HCT116 (cell line): ENCODE data around the gene ZNF555. TPM values are rescaled to one million over a fixed set of nuclear protein-coding genes. Genes with fewer than 3 reads are reported as not detected.

Experiments used
- ATAC-seq: fragments of 200-7000 bp; cut with Tn5 transposase; 2 replicates; pipeline ENCODE4 v1.9.1; 2020; ENCODE audit warnings: mild to moderate bottlenecking, moderate library complexity
- BruUV-seq: library from RNA; stranded (reverse); fragments of 400-500 nt; replicated peaks from 2 replicates; lab custom pipeline; 2021; lab: Mats Ljungman, UMichigan
- CTCF ChIA-PET: fragments of 300-600 bp; sonication (Branson Sonifier 250); formaldehyde crosslinking; loops from one replicate; lab custom pipeline; 2021; ENCODE audit warnings: antibody characterized with exemption; lab: Charles Lee
- POLR2A ChIA-PET: fragments of 300-600, 350-600 bp; sonication (Branson Sonifier 250); formaldehyde crosslinking; loops from one replicate; lab custom pipeline; 2021; ENCODE audit warnings: antibody characterized with exemption; lab: Charles Lee
- RAD21 ChIA-PET, 2 experiments: fragments of 300-600 bp; sonication (Branson Sonifier 250); formaldehyde crosslinking; loops; one replicate each; lab custom pipeline; 2023; ENCODE audit warnings: low total read pairs in 2 of 2; ENCODE audit not compliant: uncharacterized antibody in 2 of 2, unreplicated experiment in 2 of 2, low non-redundant PET in 1 of 2; lab: Charles Lee
- DNase-seq: peaks from one replicate; pipeline ENCODE4 v3.0.0-alpha.2; 2010; ENCODE audit warnings: low read depth, low spot score
- H2AFZ ChIP-seq: fragments of 200-600 bp; shearing (Covaris generic), sonication (generic); 2 replicates; pipeline ENCODE4 v1.6.1; 2017; ENCODE audit warnings: low read depth, mixed run types, mixed read lengths, antibody characterized with exemption, low read length; ENCODE audit not compliant: poor library complexity, severe bottlenecking
- H3K27ac ChIP-seq: 2 replicates; pipeline ENCODE4 v1.5.1; 2012; ENCODE audit warnings: low read depth, low read length
- H3K27me3 ChIP-seq: fragments of 200-600 bp; sonication (generic); 2 replicates; pipeline ENCODE4 v1.6.1; 2016; ENCODE audit warnings: mixed run types, low read length, mixed read lengths; ENCODE audit not compliant: insufficient read depth
- H3K36me3 ChIP-seq, 2 experiments: fragments of 200-500 bp in 1 of 2; fragments of 200-600 bp in 1 of 2; sonication (Bioruptor generic) in 1 of 2; sonication (generic) in 1 of 2; 2 replicates each; pipeline versions ENCODE4 v1.5.1 to v1.6.1; 2014 to 2016; ENCODE audit warnings: low read length in 2 of 2, inconsistent platforms in 1 of 2, mixed read lengths in 1 of 2, mixed run types in 1 of 2; ENCODE audit not compliant: insufficient read depth in 2 of 2, control insufficient read depth in 1 of 2
- H3K4me1 ChIP-seq, 2 experiments: fragments of 200-600 bp in 1 of 2; sonication (generic) in 1 of 2; 2 replicates each; pipeline versions ENCODE4 v1.5.1 to v1.6.1; 2012 to 2017; ENCODE audit warnings: low read length in 2 of 2, inconsistent platforms in 1 of 2, mild to moderate bottlenecking in 1 of 2, mixed read lengths in 1 of 2, mixed run types in 1 of 2, moderate library complexity in 1 of 2; ENCODE audit not compliant: insufficient read depth in 2 of 2, control insufficient read depth in 1 of 2
- H3K4me2 ChIP-seq: fragments of 200-600 bp; sonication (generic); 2 replicates; pipeline ENCODE4 v1.6.1; 2017; ENCODE audit warnings: mixed run types, low read length, mixed read lengths
- H3K4me3 ChIP-seq, 2 experiments: fragments of 200-600 bp in 1 of 2; sonication (generic) in 1 of 2; replicated peaks in 1 of 2; 2 replicates each; pipeline ENCODE4 v1.5.1; 2011 to 2016; ENCODE audit warnings: low read length in 2 of 2, control low read depth in 1 of 2, low read depth in 1 of 2, mild to moderate bottlenecking in 1 of 2, mixed read lengths in 1 of 2, mixed run types in 1 of 2
- H3K79me2 ChIP-seq: fragments of 200-600 bp; sonication (generic); 2 replicates; pipeline ENCODE4 v1.6.1; 2017; ENCODE audit warnings: mild to moderate bottlenecking, mixed run types, low read length, moderate library complexity, mixed read lengths; ENCODE audit not compliant: insufficient read depth
- H3K9ac ChIP-seq: fragments of 200-600 bp; sonication (generic); 2 replicates; pipeline ENCODE4 v1.6.1; 2016; ENCODE audit warnings: low read length, mixed read lengths
- H3K9me2 ChIP-seq: fragments of 200-600 bp; sonication (generic), shearing (Covaris generic); 2 replicates; pipeline ENCODE4 v1.6.1; 2017; ENCODE audit warnings: mixed run types, mild to moderate bottlenecking, moderate library complexity; ENCODE audit not compliant: insufficient read depth
- H3K9me3 ChIP-seq, 2 experiments: fragments of 200-500 bp in 1 of 2; fragments of 200-600 bp in 1 of 2; sonication (Bioruptor generic) in 1 of 2; sonication (generic) in 1 of 2; 2 replicates each; pipeline ENCODE4 v1.6.1; 2014 to 2017; ENCODE audit warnings: low read length in 2 of 2, mixed read lengths in 2 of 2, inconsistent platforms in 1 of 2, low read depth in 1 of 2, mild to moderate bottlenecking in 1 of 2, mixed run types in 1 of 2, moderate library complexity in 1 of 2; ENCODE audit not compliant: control insufficient read depth in 1 of 2, insufficient read depth in 1 of 2
- H4K20me1 ChIP-seq: fragments of 200-600 bp; sonication (generic), shearing (Covaris generic); 2 replicates; pipeline ENCODE4 v1.6.1; 2017; ENCODE audit warnings: mixed run types, mild to moderate bottlenecking, moderate library complexity; ENCODE audit not compliant: insufficient read depth
- ATF3 ChIP-seq: IDR thresholded peaks from 2 replicates; pipeline ENCODE4 v1.6.1; 2012
- CEBPB ChIP-seq: IDR thresholded peaks from 2 replicates; pipeline ENCODE4 v1.6.1; 2012; ENCODE audit warnings: low read depth
- CTCF ChIP-seq, 3 experiments: fragments of 200-600 bp in 1 of 3; sonication (generic) in 1 of 3; IDR thresholded peaks in 2 of 3; conservative IDR thresholded peaks in 1 of 3; 2 replicates each; pipeline ENCODE4 v1.5.1; 2012 to 2017; ENCODE audit warnings: low read depth in 2 of 3, low read length in 2 of 3, antibody characterized with exemption in 1 of 3, borderline replicate concordance in 1 of 3, control low read depth in 1 of 3, mild to moderate bottlenecking in 1 of 3, mixed read lengths in 1 of 3, mixed run types in 1 of 3, moderate library complexity in 1 of 3; ENCODE audit not compliant: insufficient read depth in 1 of 3
- EGR1 ChIP-seq: IDR thresholded peaks from 2 replicates; pipeline ENCODE4 v1.6.1; 2012; ENCODE audit warnings: low read depth
- ELF1 ChIP-seq: IDR thresholded peaks from 2 replicates; pipeline ENCODE4 v1.6.1; 2012; ENCODE audit warnings: low read depth, borderline replicate concordance
- EZH2 ChIP-seq: fragments of 200-600 bp; sonication (generic); IDR thresholded peaks from 2 replicates; pipeline ENCODE4 v1.6.1; 2017; ENCODE audit warnings: antibody characterized with exemption, mixed run types
- EZH2phosphoT487 ChIP-seq: fragments of 200-600 bp; IDR thresholded peaks from 2 replicates; pipeline ENCODE4 v1.6.1; 2018; ENCODE audit warnings: antibody characterized with exemption, borderline replicate concordance
- FOSL1 ChIP-seq: IDR thresholded peaks from 2 replicates; pipeline ENCODE4 v1.6.1; 2012; ENCODE audit warnings: low read depth
- JUND ChIP-seq: IDR thresholded peaks from 2 replicates; pipeline ENCODE4 v1.6.1; 2012
- MAX ChIP-seq: IDR thresholded peaks from 2 replicates; pipeline ENCODE4 v1.6.1; 2012
- POLR2AphosphoS5 ChIP-seq: IDR thresholded peaks from 2 replicates; pipeline ENCODE4 v1.6.1; 2011; ENCODE audit warnings: mild to moderate bottlenecking, low read depth, low read length, moderate library complexity
- RAD21 ChIP-seq: IDR thresholded peaks from 2 replicates; pipeline ENCODE4 v1.6.1; 2012; ENCODE audit warnings: low read depth, mild to moderate bottlenecking
- REST ChIP-seq: IDR thresholded peaks from 2 replicates; pipeline ENCODE4 v1.6.1; 2012; ENCODE audit warnings: low read depth
- SRF ChIP-seq: IDR thresholded peaks from 2 replicates; pipeline ENCODE4 v1.6.1; 2012; ENCODE audit warnings: low read depth
- TCF7L2 ChIP-seq: IDR thresholded peaks from 2 replicates; pipeline ENCODE4 v1.7.0; 2011; ENCODE audit warnings: borderline replicate concordance, inconsistent platforms; ENCODE audit not compliant: insufficient read depth, insufficient read length; ENCODE audit errors: extremely low read depth
- YY1 ChIP-seq: IDR thresholded peaks from 2 replicates; pipeline ENCODE4 v1.6.1; 2011; ENCODE audit warnings: low read length, low read depth, moderate library complexity, mild to moderate bottlenecking; ENCODE audit not compliant: insufficient replicate concordance; ENCODE audit errors: extremely low read depth
- ZBTB33 ChIP-seq: IDR thresholded peaks from 2 replicates; pipeline ENCODE4 v1.6.1; 2011; ENCODE audit warnings: mild to moderate bottlenecking, low read length, moderate library complexity; ENCODE audit not compliant: insufficient replicate concordance; ENCODE audit errors: extremely low read depth
- ZNF274 ChIP-seq: fragments of 200-500 bp; sonication (Bioruptor generic); IDR thresholded peaks from 2 replicates; pipeline ENCODE4 v1.6.1; 2014; ENCODE audit warnings: mild to moderate bottlenecking, low read depth, low read length, inconsistent platforms
- intact Hi-C: fragments of 100-400 bp; cut with micrococcal nuclease; formaldehyde crosslinking; loops from 2 replicates; pipeline ENCODE4 v1.10.0; 2022
- total RNA-seq: library from RNA; stranded (reverse); gene quantifications from one replicate; pipeline ENCODE4 v1.2.1, GENCODE V29; 2021; ENCODE audit not compliant: unreplicated experiment

Gene ZNF555
- total RNA-seq, 1 experiment from 2014 or later, result 4.5 TPM

- no TSS peak for BruUV-seq
- Histone ChIP-seq H3K79me2 (peaks cover 50% of the 10 kb centered on the region), H2AFZ (no peak overlapping the region), H3K9me2 (no peaks in the 10 kb centered on the region), H3K36me3 (peaks cover 40 to 60% of the 10 kb centered on the region in 2 experiments; a peak in 3 of 4 replicates), H3K4me1 (peaks cover 0 to 6% of the 10 kb centered on the region in 2 experiments; a peak in 2 of 4 replicates), H3K9ac (no peak overlapping the region), H3K9me3 (no peaks in the 10 kb centered on the region), H3K4me3 (no peak overlapping the region), H3K27me3 (no peaks in the 10 kb centered on the region), H3K27ac (no peak overlapping the region), H3K4me2 (no peak overlapping the region), H4K20me1 (no peaks in the 10 kb centered on the region)
- ChIA-PET POLR2A (no interaction called here), RAD21 (interaction anchor here in 1 of 2 experiments (0.6 kb wide), 1 partner anchor 166 kb away, joined by 5 read pairs; no protein-coding TSS in a partner anchor), CTCF (interaction anchor here (0.8 kb wide), 1 partner anchor 150 kb away, joined by 3 read pairs; no protein-coding TSS in a partner anchor)
- intact Hi-C loops, result no loop called here
- DNase-seq (no peak), ATAC-seq (no peak)
- TF ChIP-seq SRF, result no peak
- no peak for TF ChIP-seq TCF7L2
- no peak for TF ChIP-seq RAD21
- no peak for TF ChIP-seq EZH2
- no peak for TF ChIP-seq CTCF (IDR thresholded peaks at IDR 0.05 in 2 of 3, conservative IDR thresholded peaks at IDR 0.05 in 1 of 3; ENCODE audit: borderline replicate concordance in 1 of 3, insufficient read depth in 1 of 3, low read depth in 2 of 3, low read length in 2 of 3)
- TF ChIP-seq MAX, result no peak
- no peak for TF ChIP-seq JUND
- TF ChIP-seq EGR1, result no peak
- no peak for TF ChIP-seq CEBPB
- no peak for TF ChIP-seq YY1
- TF ChIP-seq ZBTB33, result no peak
- TF ChIP-seq POLR2AphosphoS5, result no peak
- no peak for TF ChIP-seq ELF1
- no peak for TF ChIP-seq FOSL1
- no peak for TF ChIP-seq EZH2phosphoT487
- no peak for TF ChIP-seq ZNF274
- TF ChIP-seq REST, result no peak
- no peak for TF ChIP-seq ATF3
These were observed 42.5 kb upstream of the ZNF555 start for GRCh38 chr19:2798733-2799132.
